ENCODE data around the gene MMP17.

MMP17 gene

GRCh38 chr12:131894981-131895639 lies 66.9 kb downstream of the MMP17 start:
- DNase-seq (ENCODE audit: low read depth) = no peak

GRCh38 chr12:131895640-131896079 lies 67.5 kb downstream of the MMP17 start:
- no peak for DNase-seq (ENCODE audit: low read depth)

- DNase-seq (ENCODE audit: low read depth) = peak; percentile 71
Observed at GRCh38 chr12:131896080-131896810, 68.1 kb downstream of the MMP17 start.

- no peak for DNase-seq (ENCODE audit: low read depth)
Observed at GRCh38 chr12:131896811-131897270, 68.6 kb downstream of the MMP17 start.

DNA sequence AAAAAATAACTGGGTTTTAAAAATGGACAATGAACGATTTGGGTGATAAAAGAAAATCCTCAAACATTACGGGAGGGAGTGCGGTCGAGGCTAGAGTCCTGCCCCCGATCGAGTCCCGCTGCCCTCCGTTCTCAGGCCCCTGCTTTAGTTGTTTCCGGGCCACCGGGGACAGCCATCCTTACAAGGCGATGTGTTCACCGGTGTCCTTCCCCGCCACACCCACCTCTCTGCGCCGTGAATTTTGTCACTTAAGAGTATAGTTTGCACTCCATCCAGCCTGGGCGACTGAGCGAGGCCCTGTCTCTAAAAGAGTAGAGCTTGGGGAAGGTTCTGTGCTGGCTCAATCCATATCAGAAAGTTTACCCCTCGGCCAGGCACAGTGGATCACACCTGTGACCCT lies 69.1 kb downstream of the MMP17 start:
- no peak for DNase-seq (ENCODE audit: low read depth)

DNA sequence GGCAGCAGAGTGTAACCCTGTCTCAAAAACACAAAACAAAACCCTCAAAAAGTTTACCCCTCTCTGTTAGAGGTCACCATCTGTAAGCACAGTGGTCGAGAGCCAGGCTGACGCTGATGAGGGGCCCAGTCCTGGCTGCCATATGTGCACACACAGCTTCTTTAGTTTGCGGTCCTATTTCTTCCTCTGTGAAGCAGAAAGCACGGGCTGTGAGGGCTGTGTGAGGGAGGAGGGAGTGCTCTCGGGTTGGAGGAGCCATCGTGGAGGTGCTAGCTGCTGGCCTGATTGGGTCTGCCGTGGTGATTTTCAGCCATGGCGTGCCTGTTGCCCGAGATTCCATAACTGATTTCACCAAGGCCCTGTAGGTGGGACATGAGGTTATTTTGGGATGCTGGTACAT lies 69.7 kb downstream of the MMP17 start:
- no peak for DNase-seq (ENCODE audit: low read depth)

DNA sequence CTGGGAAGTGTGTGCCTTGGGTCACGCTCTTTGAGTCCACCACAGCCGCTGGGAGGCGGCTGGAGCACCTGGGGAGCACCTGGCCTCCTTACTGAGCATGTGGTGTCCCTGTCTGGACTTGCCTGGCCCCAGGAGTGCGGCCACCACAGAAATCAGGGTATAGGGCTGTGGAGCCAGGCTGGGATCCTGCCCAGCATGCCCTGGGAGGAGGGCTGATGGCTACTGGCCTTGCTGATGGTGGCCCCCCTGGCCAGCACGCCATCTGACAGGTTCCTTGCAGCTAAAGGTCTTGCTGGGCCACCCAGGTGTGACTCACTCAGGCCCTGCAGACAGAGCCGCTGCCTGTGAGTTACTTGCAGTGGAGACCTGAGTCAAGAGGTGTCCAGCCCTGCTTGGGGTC lies 72.2 kb downstream of the MMP17 start:
- no peak for DNase-seq (ENCODE audit: low read depth)
